ENCODE measurements around the gene FLAD1. TPM values are rescaled to one million over a fixed set of nuclear protein-coding genes. Genes with fewer than 3 reads are reported as not detected.

FLAD1 gene
- total RNA-seq, 1 donor from 2014 or later, result 35.9 TPM

GRCh38 chr1:155001425-155001674 lies 18.2 kb downstream of the FLAD1 start:
- TF ChIP-seq, protein P1, sequence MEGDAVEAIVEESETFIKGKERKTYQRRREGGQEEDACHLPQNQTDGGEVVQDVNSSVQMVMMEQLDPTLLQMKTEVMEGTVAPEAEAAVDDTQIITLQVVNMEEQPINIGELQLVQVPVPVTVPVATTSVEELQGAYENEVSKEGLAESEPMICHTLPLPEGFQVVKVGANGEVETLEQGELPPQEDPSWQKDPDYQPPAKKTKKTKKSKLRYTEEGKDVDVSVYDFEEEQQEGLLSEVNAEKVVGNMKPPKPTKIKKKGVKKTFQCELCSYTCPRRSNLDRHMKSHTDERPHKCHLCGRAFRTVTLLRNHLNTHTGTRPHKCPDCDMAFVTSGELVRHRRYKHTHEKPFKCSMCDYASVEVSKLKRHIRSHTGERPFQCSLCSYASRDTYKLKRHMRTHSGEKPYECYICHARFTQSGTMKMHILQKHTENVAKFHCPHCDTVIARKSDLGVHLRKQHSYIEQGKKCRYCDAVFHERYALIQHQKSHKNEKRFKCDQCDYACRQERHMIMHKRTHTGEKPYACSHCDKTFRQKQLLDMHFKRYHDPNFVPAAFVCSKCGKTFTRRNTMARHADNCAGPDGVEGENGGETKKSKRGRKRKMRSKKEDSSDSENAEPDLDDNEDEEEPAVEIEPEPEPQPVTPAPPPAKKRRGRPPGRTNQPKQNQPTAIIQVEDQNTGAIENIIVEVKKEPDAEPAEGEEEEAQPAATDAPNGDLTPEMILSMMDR (IDR thresholded peaks at IDR 0.05; ENCODE audit: unreplicated experiment), result no peak
- Mint-ChIP-seq H3K27me3 (ENCODE audit: unreplicated experiment) (peaks cover 13% of the 10 kb centered on the region), H3K4me3 (ENCODE audit: unreplicated experiment) (peak overlapping the region; percentile 84), H3K36me3 (ENCODE audit: low read depth, unreplicated experiment) (peaks cover 2% of the 10 kb centered on the region), H3K9me3 (ENCODE audit: unreplicated experiment) (no peaks in the 10 kb centered on the region), H3K27ac (ENCODE audit: unreplicated experiment) (no peak overlapping the region), H3K4me1 (ENCODE audit: unreplicated experiment) (peaks cover 27% of the 10 kb centered on the region)
- no peak for DNase-seq (ENCODE audit: low spot score)

GRCh38 chr1:155001675-155002463 lies 18.7 kb downstream of the FLAD1 start:
- H3K27me3 Mint-ChIP-seq (ENCODE audit: unreplicated experiment), result peaks cover 13% of the 10 kb centered on the region
- H3K9me3 Mint-ChIP-seq (ENCODE audit: unreplicated experiment), result no peaks in the 10 kb centered on the region
- peak overlapping the region; percentile 42 for H3K27ac Mint-ChIP-seq (ENCODE audit: unreplicated experiment)
- peaks cover 4% of the 10 kb centered on the region for H3K36me3 Mint-ChIP-seq (ENCODE audit: low read depth, unreplicated experiment)
- peak; percentile 99 for DNase-seq (ENCODE audit: low spot score)
- H3K4me3 Mint-ChIP-seq (ENCODE audit: unreplicated experiment), result peak overlapping the region; percentile 91
- H3K4me1 Mint-ChIP-seq (ENCODE audit: unreplicated experiment), result peaks cover 32% of the 10 kb centered on the region
- TF ChIP-seq, protein P1 (IDR thresholded peaks at IDR 0.05; ENCODE audit: unreplicated experiment), result no peak

GRCh38 chr1:155002464-155003226 lies 19.5 kb downstream of the FLAD1 start, which contains the start of gene ZBTB7B:
Gene ZBTB7B, plus strand, starts transcription at chr1:155002802. Its CDS starts 11,859 bp downstream, at chr1:155014661.
- Mint-ChIP-seq H3K27ac (ENCODE audit: unreplicated experiment) (peak within 1 kb of the TSS; percentile 77), H3K36me3 (ENCODE audit: low read depth, unreplicated experiment) (peaks cover 4% of the 10 kb centered on the region), H3K4me1 (ENCODE audit: unreplicated experiment) (peaks cover 33% of the 10 kb centered on the region), H3K9me3 (ENCODE audit: unreplicated experiment) (no peaks in the 10 kb centered on the region), H3K4me3 (ENCODE audit: unreplicated experiment) (peak within 1 kb of the TSS; percentile 97), H3K27me3 (ENCODE audit: unreplicated experiment) (peaks cover 13% of the 10 kb centered on the region)
- peak; percentile 43 for DNase-seq (ENCODE audit: low spot score)
- TF ChIP-seq, protein P1 (IDR thresholded peaks at IDR 0.05; ENCODE audit: unreplicated experiment), result no peak

GRCh38 chr1:155003227-155003765 lies 20.2 kb downstream of the FLAD1 start:
- no peaks in the 10 kb centered on the region for H3K9me3 Mint-ChIP-seq (ENCODE audit: unreplicated experiment)
- H3K4me3 Mint-ChIP-seq (ENCODE audit: unreplicated experiment), result peak overlapping the region; percentile 97
- H3K27ac Mint-ChIP-seq (ENCODE audit: unreplicated experiment), result peak overlapping the region; percentile 77
- H3K27me3 Mint-ChIP-seq (ENCODE audit: unreplicated experiment), result peaks cover 13% of the 10 kb centered on the region
- DNase-seq (ENCODE audit: low spot score), result peak; percentile 33
- H3K4me1 Mint-ChIP-seq (ENCODE audit: unreplicated experiment), result peaks cover 33% of the 10 kb centered on the region
- H3K36me3 Mint-ChIP-seq (ENCODE audit: low read depth, unreplicated experiment), result peaks cover 4% of the 10 kb centered on the region
- TF ChIP-seq, protein P1 (IDR thresholded peaks at IDR 0.05; ENCODE audit: unreplicated experiment), result no peak

Measured in endothelial cell (in vitro differentiated cells).